ENCODE measurements around the gene MVB12B.

Gene MVB12B

DNA sequence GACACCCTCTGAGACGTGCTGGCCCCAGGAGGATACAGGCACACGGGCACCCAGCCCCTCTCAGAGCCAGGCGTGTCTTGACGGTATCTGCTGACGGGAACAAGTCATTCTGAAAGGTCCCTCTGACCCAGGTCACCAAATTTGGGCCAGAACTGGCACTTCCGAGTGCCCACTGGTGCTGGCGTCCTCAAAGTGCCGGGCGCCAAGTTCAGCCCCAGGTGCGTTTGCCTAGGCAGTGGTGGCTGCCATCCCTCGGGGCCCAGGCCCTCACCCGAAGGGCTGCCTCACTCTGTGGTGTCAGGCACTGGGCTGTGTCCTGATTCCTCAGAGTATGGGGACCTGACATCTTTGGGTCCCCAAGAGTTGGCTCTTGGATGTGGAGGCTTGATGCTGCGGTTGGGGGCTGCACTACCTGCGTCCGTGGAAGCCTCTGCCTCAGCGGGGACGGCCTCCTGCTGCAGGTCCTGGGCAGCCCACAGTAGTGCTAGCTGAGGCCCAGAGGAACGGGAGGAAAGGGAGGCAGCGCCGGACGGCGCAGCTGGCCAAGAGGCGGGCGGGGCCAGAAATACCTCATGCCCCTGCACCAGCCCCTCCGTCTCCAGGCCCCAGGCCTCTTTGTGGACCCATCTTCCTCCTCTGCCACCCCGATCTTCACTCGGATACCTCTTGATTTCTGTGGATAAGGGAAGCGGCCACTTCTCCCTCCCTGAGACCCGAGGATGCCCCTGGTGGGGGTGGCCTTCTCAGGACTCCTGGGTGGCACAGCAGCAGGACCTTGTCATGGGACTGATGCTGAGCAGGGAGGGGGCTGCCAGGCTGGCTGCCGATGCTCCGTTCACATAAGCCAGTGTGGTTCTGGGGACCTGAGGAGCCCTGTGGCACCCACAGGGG lies 177.7 kb downstream of the MVB12B start:
- no peak for TF ChIP-seq TAF1 (IDR thresholded peaks at IDR 0.05; ENCODE audit: borderline replicate concordance, insufficient read depth, low read length)
- no peak for TF ChIP-seq POLR2AphosphoS5 (IDR thresholded peaks at IDR 0.05; ENCODE audit: low read depth, low read length)
- no peak for TF ChIP-seq FOXP2 (optimal IDR thresholded peaks at IDR 0.05; ENCODE audit: borderline replicate concordance, extremely low read depth, extremely low read length, insufficient read depth)
- TF ChIP-seq SIN3A (IDR thresholded peaks at IDR 0.05; ENCODE audit: borderline replicate concordance, insufficient read depth, low read length) = no peak
- TF ChIP-seq, protein P1, sequence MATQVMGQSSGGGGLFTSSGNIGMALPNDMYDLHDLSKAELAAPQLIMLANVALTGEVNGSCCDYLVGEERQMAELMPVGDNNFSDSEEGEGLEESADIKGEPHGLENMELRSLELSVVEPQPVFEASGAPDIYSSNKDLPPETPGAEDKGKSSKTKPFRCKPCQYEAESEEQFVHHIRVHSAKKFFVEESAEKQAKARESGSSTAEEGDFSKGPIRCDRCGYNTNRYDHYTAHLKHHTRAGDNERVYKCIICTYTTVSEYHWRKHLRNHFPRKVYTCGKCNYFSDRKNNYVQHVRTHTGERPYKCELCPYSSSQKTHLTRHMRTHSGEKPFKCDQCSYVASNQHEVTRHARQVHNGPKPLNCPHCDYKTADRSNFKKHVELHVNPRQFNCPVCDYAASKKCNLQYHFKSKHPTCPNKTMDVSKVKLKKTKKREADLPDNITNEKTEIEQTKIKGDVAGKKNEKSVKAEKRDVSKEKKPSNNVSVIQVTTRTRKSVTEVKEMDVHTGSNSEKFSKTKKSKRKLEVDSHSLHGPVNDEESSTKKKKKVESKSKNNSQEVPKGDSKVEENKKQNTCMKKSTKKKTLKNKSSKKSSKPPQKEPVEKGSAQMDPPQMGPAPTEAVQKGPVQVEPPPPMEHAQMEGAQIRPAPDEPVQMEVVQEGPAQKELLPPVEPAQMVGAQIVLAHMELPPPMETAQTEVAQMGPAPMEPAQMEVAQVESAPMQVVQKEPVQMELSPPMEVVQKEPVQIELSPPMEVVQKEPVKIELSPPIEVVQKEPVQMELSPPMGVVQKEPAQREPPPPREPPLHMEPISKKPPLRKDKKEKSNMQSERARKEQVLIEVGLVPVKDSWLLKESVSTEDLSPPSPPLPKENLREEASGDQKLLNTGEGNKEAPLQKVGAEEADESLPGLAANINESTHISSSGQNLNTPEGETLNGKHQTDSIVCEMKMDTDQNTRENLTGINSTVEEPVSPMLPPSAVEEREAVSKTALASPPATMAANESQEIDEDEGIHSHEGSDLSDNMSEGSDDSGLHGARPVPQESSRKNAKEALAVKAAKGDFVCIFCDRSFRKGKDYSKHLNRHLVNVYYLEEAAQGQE (IDR thresholded peaks at IDR 0.05; ENCODE audit: insufficient read depth in 1 of 2, low read depth in 2 of 2, low read length in 2 of 2) = no peak

DNA sequence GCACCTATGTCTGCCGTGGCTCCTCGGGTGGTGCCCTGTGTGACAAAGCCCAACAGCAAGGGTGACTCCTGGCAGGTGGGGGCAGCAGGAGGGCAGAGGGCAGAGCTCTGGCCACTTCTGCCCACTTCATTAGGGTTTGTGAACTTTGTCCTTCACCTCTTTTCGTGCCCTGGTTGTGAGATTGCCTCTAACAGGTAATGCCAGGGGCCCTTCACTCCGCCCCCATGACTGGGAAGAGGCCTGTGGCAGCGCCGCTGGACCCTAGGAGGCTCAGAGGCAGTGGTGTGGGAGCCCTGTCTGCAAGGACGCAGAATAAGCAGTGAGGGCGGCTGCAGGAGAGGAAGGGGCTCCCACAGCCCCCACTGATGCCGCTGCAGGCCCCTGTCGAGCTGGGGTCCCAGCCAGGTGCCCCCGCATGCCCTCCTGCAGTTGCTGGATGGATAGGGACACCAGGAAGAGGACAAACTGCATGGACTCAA lies 178.4 kb downstream of the MVB12B start:
- TF ChIP-seq POLR2AphosphoS5 (IDR thresholded peaks at IDR 0.05; ENCODE audit: low read depth, low read length) = no peak
- TF ChIP-seq, protein P1 (IDR thresholded peaks at IDR 0.05; ENCODE audit: insufficient read depth in 1 of 2, low read depth in 2 of 2, low read length in 2 of 2) = no peak

DNA sequence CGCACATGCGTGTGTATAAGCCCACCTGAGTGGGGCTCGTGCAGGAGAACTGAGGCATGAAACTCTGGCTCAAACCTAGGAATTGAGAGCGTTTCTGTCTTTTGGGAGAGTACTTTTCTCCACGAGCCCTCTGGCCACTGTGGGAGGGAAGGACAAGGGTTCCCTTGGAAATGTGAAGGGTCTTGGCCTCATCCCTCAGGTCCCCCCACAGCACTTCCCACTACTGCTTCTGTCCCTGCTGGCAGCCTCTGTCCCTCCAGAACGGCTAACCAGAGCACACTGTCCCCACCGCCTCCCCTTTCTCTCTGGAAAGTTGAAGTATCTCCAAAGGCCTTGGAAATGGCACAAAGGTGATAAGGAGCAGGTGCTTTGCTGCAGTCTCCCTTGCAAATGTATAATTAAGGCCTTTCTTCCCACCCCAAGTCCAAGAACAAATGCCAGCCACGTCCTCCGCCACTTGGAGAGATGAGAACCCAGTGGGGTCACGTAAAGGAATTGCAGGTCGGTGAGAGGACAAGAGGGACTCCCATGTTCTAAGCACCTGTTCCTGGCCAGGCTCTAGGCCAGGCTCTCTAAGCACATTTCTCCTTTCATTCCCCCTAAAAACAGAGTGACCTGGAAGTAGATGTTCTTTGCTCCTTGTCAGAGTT lies 179.2 kb downstream of the MVB12B start:
- no peak for TF ChIP-seq TAF1 (IDR thresholded peaks at IDR 0.05; ENCODE audit: borderline replicate concordance, insufficient read depth, low read length)
- TF ChIP-seq POLR2AphosphoS5 (IDR thresholded peaks at IDR 0.05; ENCODE audit: low read depth, low read length) = no peak
- TF ChIP-seq, protein P1 (IDR thresholded peaks at IDR 0.05; ENCODE audit: insufficient read depth in 1 of 2, low read depth in 2 of 2, low read length in 2 of 2) = no peak
- TF ChIP-seq SIN3A (IDR thresholded peaks at IDR 0.05; ENCODE audit: borderline replicate concordance, insufficient read depth, low read length) = no peak
- TF ChIP-seq FOXP2 (optimal IDR thresholded peaks at IDR 0.05; ENCODE audit: borderline replicate concordance, extremely low read depth, extremely low read length, insufficient read depth) = no peak

DNA sequence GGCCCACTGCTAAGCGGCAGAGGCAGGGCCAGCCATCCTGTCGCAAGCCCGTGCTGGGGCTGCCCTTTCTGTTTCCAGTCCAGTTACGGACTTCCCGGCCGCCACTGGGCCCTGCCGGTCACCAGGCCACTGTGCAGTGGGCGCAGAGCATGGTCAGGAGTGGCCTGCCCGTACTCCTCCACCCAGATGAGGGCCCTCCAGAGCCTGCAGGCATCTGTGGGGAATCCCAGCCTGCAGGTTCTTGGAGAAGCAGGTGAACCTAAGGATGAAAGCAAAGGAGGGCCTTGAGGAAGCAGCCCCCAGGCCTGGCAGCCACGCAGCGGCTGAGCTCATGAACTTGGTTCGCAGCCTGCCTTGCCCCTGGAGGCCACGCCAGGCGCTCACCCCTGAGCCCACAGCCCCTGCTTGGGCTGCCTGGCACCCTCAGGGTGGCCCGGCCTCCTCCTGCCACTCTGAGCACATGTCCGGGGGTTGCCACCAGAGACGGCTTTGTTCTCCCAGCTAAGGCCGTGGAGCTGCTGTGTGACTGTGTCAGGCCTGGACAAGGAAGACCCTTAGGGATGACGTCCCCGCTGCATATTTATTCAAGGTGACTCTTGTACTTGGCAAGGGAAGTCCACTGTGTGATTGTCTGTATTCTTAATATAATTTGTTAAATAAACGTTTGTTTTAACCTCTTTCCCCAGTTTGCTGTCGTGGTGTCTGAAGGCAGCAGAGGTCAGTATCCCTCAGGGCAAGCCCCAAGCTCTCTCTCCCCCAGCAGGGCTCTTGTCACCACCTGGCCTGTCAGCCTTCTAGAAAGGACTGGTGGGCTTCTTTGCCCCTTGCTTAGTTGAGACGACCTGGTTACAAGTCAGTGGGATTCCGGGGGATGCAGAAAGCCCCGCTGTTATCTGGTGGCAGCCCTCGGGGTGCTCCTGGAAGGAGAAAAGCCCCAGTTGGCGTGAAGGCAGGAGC lies 180.0 kb downstream of the MVB12B start:
- TF ChIP-seq SIN3A (IDR thresholded peaks at IDR 0.05; ENCODE audit: borderline replicate concordance, insufficient read depth, low read length) = no peak
- TF ChIP-seq, protein P1 (IDR thresholded peaks at IDR 0.05; ENCODE audit: insufficient read depth in 1 of 2, low read depth in 2 of 2, low read length in 2 of 2) = no peak
- no peak for TF ChIP-seq TAF1 (IDR thresholded peaks at IDR 0.05; ENCODE audit: borderline replicate concordance, insufficient read depth, low read length)
- TF ChIP-seq FOXP2 (optimal IDR thresholded peaks at IDR 0.05; ENCODE audit: borderline replicate concordance, extremely low read depth, extremely low read length, insufficient read depth) = no peak
- TF ChIP-seq POLR2AphosphoS5 (IDR thresholded peaks at IDR 0.05; ENCODE audit: low read depth, low read length) = no peak

All from PFSK-1 (cell line).